MG63 (cell line): ENCODE measurements around the gene NOP10. TPM values are rescaled to one million over a fixed set of nuclear protein-coding genes. Genes with fewer than 3 reads are reported as not detected.

Experiments used
- DNase-seq: peaks from one replicate; pipeline ENCODE4 v3.0.0-alpha.2; 2020
- H3K27me3 ChIP-seq: fragments of 250-450 bp; sonication (Bioruptor Pico); 2 replicates; pipeline ENCODE4 v1.5.1; 2020; ENCODE audit warnings: mild to moderate bottlenecking, moderate library complexity
- H3K36me3 ChIP-seq: fragments of 250-450 bp; sonication (Bioruptor Pico); 2 replicates; pipeline ENCODE4 v1.5.1; 2020; ENCODE audit warnings: mild to moderate bottlenecking, moderate library complexity
- H3K4me3 ChIP-seq: fragments of 250-450 bp; sonication (Bioruptor Pico); 2 replicates; pipeline ENCODE4 v1.5.1; 2020; ENCODE audit warnings: mild to moderate bottlenecking, moderate library complexity
- H3K9me3 ChIP-seq: fragments of 250-450 bp; sonication (Bioruptor Pico); 2 replicates; pipeline ENCODE4 v1.5.1; 2020; ENCODE audit warnings: mild to moderate bottlenecking, moderate library complexity
- total RNA-seq: library from RNA; depleted of rRNA; stranded (reverse); fragments of >200 nt; shearing (Covaris generic); gene quantifications from 2 replicates; pipeline ENCODE4 v1.2.3, GENCODE V29; 2014; ENCODE audit warnings: low replicate concordance; rRNA removed

The NOP10 gene
- total RNA-seq, 1 experiment from 2014 or later: 180 TPM

- H3K27me3 ChIP-seq: no peaks in the 10 kb centered on the region
- no peak for DNase-seq
- no peaks in the 10 kb centered on the region for H3K9me3 ChIP-seq
- no peaks in the 10 kb centered on the region for H3K36me3 ChIP-seq
- H3K4me3 ChIP-seq: no peak overlapping the region
Measured at GRCh38 chr15:34314491-34315490, 28.1 kb downstream of the NOP10 start.

- H3K4me3 ChIP-seq: no peak overlapping the region
- no peaks in the 10 kb centered on the region for H3K9me3 ChIP-seq
- no peaks in the 10 kb centered on the region for H3K36me3 ChIP-seq
- H3K27me3 ChIP-seq: no peaks in the 10 kb centered on the region
- no peak for DNase-seq
Measured at GRCh38 chr15:34311563-34311962, 31.4 kb downstream of the NOP10 start.

GRCh38 chr15:34304613-34305012, 38.3 kb downstream of the NOP10 start:
- Histone ChIP-seq H3K27me3 (no peaks in the 10 kb centered on the region), H3K4me3 (no peak overlapping the region), H3K36me3 (no peaks in the 10 kb centered on the region), H3K9me3 (no peaks in the 10 kb centered on the region)
- no peak for DNase-seq

DNA sequence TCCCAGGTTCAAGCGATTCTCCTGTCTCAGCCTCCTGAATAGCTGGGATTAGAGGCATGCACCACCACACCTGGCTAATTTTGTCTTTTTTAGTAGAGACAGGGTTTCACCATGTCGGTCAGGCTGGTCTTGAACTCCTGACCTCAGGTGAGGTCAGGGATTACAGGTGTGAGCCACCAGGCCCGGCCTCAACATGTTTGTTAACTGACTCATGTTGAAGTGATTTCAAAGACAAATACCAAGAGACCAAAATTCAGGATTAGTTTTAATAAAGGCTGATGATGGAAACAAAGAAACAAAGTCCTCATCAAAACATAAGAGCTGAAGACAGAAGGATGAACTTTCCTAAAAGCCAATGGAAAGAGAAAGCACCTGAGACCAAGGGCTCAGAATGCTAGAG, 41.9 kb downstream of the NOP10 start:
- Histone ChIP-seq H3K9me3 (no peaks in the 10 kb centered on the region), H3K4me3 (no peak overlapping the region), H3K27me3 (no peaks in the 10 kb centered on the region), H3K36me3 (no peaks in the 10 kb centered on the region)
- no peak for DNase-seq

GRCh38 chr15:34297059-34297458, 45.9 kb downstream of the NOP10 start:
- no peaks in the 10 kb centered on the region for H3K27me3 ChIP-seq
- DNase-seq: no peak
- H3K4me3 ChIP-seq: no peak overlapping the region
- no peaks in the 10 kb centered on the region for H3K9me3 ChIP-seq
- H3K36me3 ChIP-seq: no peaks in the 10 kb centered on the region

GRCh38 chr15:34292621-34293020, 50.3 kb downstream of the NOP10 start:
- Histone ChIP-seq H3K27me3 (no peaks in the 10 kb centered on the region), H3K4me3 (no peak overlapping the region), H3K9me3 (no peaks in the 10 kb centered on the region), H3K36me3 (no peaks in the 10 kb centered on the region)
- DNase-seq: no peak

Other genes starting within 250 kb of the NOP10 start
- 59.0 and 66.2 TPM in 2 replicates for gene EMC7, start 241.3 kb downstream of the NOP10 start, total RNA-seq
- 0.76 and 1.6 TPM in 2 replicates for gene PGBD4, start 241.1 kb downstream of the NOP10 start, total RNA-seq
- gene KATNBL1, start 133.0 kb downstream of the NOP10 start, total RNA-seq: 38.1 and 62.4 TPM in 2 replicates
- 195 and 222 TPM in 2 replicates for gene EMC4, start 118.1 kb downstream of the NOP10 start, total RNA-seq
- 1.1 and 1.6 TPM in 2 replicates for gene SLC12A6, start 5.4 kb downstream of the NOP10 start, total RNA-seq
- gene NUTM1, start 179 bp upstream of the NOP10 start, total RNA-seq: not detected in 2 replicates
- gene LPCAT4, start 24.1 kb upstream of the NOP10 start, total RNA-seq: 2.2 and 4.4 TPM in 2 replicates
- gene GOLGA8A, start 94.7 kb upstream of the NOP10 start, total RNA-seq: 5.7 and 10.9 TPM in 2 replicates
- gene GOLGA8B, start 240.5 kb upstream of the NOP10 start, total RNA-seq: 16.5 and 54.0 TPM in 2 replicates